Activated naive CD8-positive, alpha-beta T cell treated with anti-CD3 and anti-CD28 coated beads, Interleukin-2, amount 10 ng/mL, durations not matched to agents 7 days and 5 days (primary cell): ENCODE measurements around the gene CGB1. TPM values are rescaled to one million over a fixed set of nuclear protein-coding genes. Genes with fewer than 3 reads are reported as not detected.
"Not testable (repeated sequence)": the region's sequence is repeated elsewhere in the genome, so short reads cannot be mapped to it uniquely, and the experiment has no call there.

Experiments
- ATAC-seq: fragments of 150-1000 bp; cut with Tn5 transposase; one replicate; pipeline ENCODE4 v1.10.0; 2021; ENCODE audit warnings: low read depth, moderate library complexity
- POLR2A ChIA-PET: fragments of 350-600 bp; sonication (Branson Sonifier 250); formaldehyde crosslinking; loops from one replicate; lab custom pipeline; 2021; ENCODE audit warnings: antibody characterized with exemption; lab: Charles Lee
- DNase-seq: peaks from one replicate; pipeline ENCODE4 v3.0.0; 2021
- H3K27ac Mint-ChIP-seq: one replicate; pipeline ENCODE4 v1.8.0; 2022; ENCODE audit warnings: mild to moderate bottlenecking, mixed read lengths
- H3K27me3 Mint-ChIP-seq: one replicate; pipeline ENCODE4 v1.8.0; 2022; ENCODE audit warnings: mild to moderate bottlenecking, moderate library complexity, mixed read lengths
- H3K36me3 Mint-ChIP-seq: one replicate; pipeline ENCODE4 v1.8.0; 2021; ENCODE audit warnings: mild to moderate bottlenecking, mixed read lengths
- H3K4me1 Mint-ChIP-seq: one replicate; pipeline ENCODE4 v1.8.0; 2021; ENCODE audit warnings: mixed read lengths
- H3K4me3 Mint-ChIP-seq: one replicate; pipeline ENCODE4 v1.8.0; 2022; ENCODE audit warnings: mild to moderate bottlenecking, moderate library complexity, mixed read lengths
- H3K9me3 Mint-ChIP-seq: one replicate; pipeline ENCODE4 v1.8.0; 2021; ENCODE audit warnings: mixed read lengths
- total RNA-seq, 2 experiments: library from RNA; stranded (reverse); gene quantifications; one replicate each; pipeline ENCODE4 v1.2.3, GENCODE V29; 2021

Gene CGB1
- total RNA-seq: not detected

- H3K9me3 Mint-ChIP-seq, H3K4me3 Mint-ChIP-seq, H3K27ac Mint-ChIP-seq, H3K36me3 Mint-ChIP-seq, H3K27me3 Mint-ChIP-seq, H3K4me1 Mint-ChIP-seq, POLR2A ChIA-PET: not testable (repeated sequence)
- ATAC-seq (peak; percentile 36), DNase-seq (peak; percentile 50)
Observed at GRCh38 chr19:49036815-49037214, at the start of gene CGB1. Gene CGB1 (minus strand): TSS chr19:49036895. CDS start chr19:49036711, 184 bp downstream.

- peak overlapping the region; percentile 96 for H3K4me3 Mint-ChIP-seq
- peaks cover 12% of the 10 kb centered on the region for H3K36me3 Mint-ChIP-seq
- H3K4me1 Mint-ChIP-seq: peaks cover 26% of the 10 kb centered on the region
- POLR2A ChIA-PET: interaction anchor here (0.9 to 1.3 kb wide), 3 partner anchors 9 to 11 kb away, joined by 3 to 4 read pairs (median 4); no protein-coding TSS in a partner anchor
- peaks cover 2% of the 10 kb centered on the region for H3K27me3 Mint-ChIP-seq
- DNase-seq: no peak
- H3K27ac Mint-ChIP-seq: peak overlapping the region; percentile 87
- no peaks in the 10 kb centered on the region for H3K9me3 Mint-ChIP-seq
- ATAC-seq: no peak
Observed at GRCh38 chr19:49086296-49086695, 49.6 kb upstream of the CGB1 start.

GRCh38 chr19:49085868-49086232 is 49.2 kb upstream of the CGB1 start:
- DNase-seq: no peak
- Mint-ChIP-seq H3K27ac (peak overlapping the region; percentile 87), H3K4me1 (peaks cover 26% of the 10 kb centered on the region), H3K4me3 (peak overlapping the region; percentile 96), H3K36me3 (peaks cover 11% of the 10 kb centered on the region), H3K27me3 (peaks cover 2% of the 10 kb centered on the region), H3K9me3 (no peaks in the 10 kb centered on the region)
- POLR2A ChIA-PET: interaction anchor here (0.9 to 1.3 kb wide), 2 partner anchors 9 to 12 kb away, joined by 3 to 4 read pairs; no protein-coding TSS in a partner anchor
- ATAC-seq: no peak

GRCh38 chr19:49085020-49085867 is 48.5 kb upstream of the CGB1 start, which contains the start of gene SNRNP70:
Gene SNRNP70 (plus strand): TSS chr19:49085451. CDS start chr19:49086415, 964 bp downstream.
- Mint-ChIP-seq H3K27ac (peak within 1 kb of the TSS; percentile 87), H3K36me3 (peaks cover 11% of the 10 kb centered on the region), H3K4me3 (peak within 1 kb of the TSS; percentile 96), H3K9me3 (no peaks in the 10 kb centered on the region), H3K27me3 (peaks cover 2% of the 10 kb centered on the region), H3K4me1 (peaks cover 25% of the 10 kb centered on the region)
- peak; percentile 98 for DNase-seq
- POLR2A ChIA-PET: interaction anchor here (0.9 to 1.3 kb wide), 2 partner anchors 10 to 12 kb away, joined by 3 to 4 read pairs; no protein-coding TSS in a partner anchor
- ATAC-seq: peak; percentile 96

GRCh38 chr19:49084206-49085019 is 47.7 kb upstream of the CGB1 start:
- Mint-ChIP-seq H3K27ac (peak overlapping the region; percentile 87), H3K36me3 (peaks cover 11% of the 10 kb centered on the region), H3K9me3 (no peaks in the 10 kb centered on the region), H3K27me3 (peaks cover 2% of the 10 kb centered on the region), H3K4me1 (peaks cover 23% of the 10 kb centered on the region), H3K4me3 (peak overlapping the region; percentile 96)
- ATAC-seq (no peak), DNase-seq (no peak)
- POLR2A ChIA-PET: no interaction called here

GRCh38 chr19:49081273-49081672 is 44.6 kb upstream of the CGB1 start:
- no peak for DNase-seq
- Mint-ChIP-seq H3K9me3 (no peaks in the 10 kb centered on the region), H3K4me3 (no peak overlapping the region), H3K27me3 (peaks cover 2% of the 10 kb centered on the region), H3K36me3 (peaks cover under 1% of the 10 kb centered on the region), H3K27ac (no peak overlapping the region), H3K4me1 (peaks cover 4% of the 10 kb centered on the region)
- POLR2A ChIA-PET: no interaction called here
- no peak for ATAC-seq

- peaks cover 4% of the 10 kb centered on the region for H3K4me1 Mint-ChIP-seq
- no peak overlapping the region for H3K4me3 Mint-ChIP-seq
Observed at GRCh38 chr19:49080392-49080791, 43.7 kb upstream of the CGB1 start.

GRCh38 chr19:49074869-49075268 is 38.2 kb upstream of the CGB1 start:
- POLR2A ChIA-PET, H3K27ac Mint-ChIP-seq, H3K4me1 Mint-ChIP-seq, H3K9me3 Mint-ChIP-seq, ATAC-seq, H3K36me3 Mint-ChIP-seq, DNase-seq, H3K4me3 Mint-ChIP-seq: not testable (repeated sequence)
- peaks cover 37% of the 10 kb centered on the region for H3K27me3 Mint-ChIP-seq

More at GRCh38 chr19:49080392-49080791, 43.7 kb upstream of the CGB1 start:
- H3K27ac Mint-ChIP-seq: no peak overlapping the region
- peaks cover 4% of the 10 kb centered on the region for H3K27me3 Mint-ChIP-seq
- H3K36me3 Mint-ChIP-seq: no peaks in the 10 kb centered on the region
- ATAC-seq (no peak), DNase-seq (no peak)
- POLR2A ChIA-PET: no interaction called here
- H3K9me3 Mint-ChIP-seq: no peaks in the 10 kb centered on the region

- DNase-seq: no peak
- H3K9me3 Mint-ChIP-seq: peaks cover 3% of the 10 kb centered on the region
- peaks cover 6% of the 10 kb centered on the region for H3K4me1 Mint-ChIP-seq
- peak overlapping the region; percentile 1 for H3K27ac Mint-ChIP-seq
- POLR2A ChIA-PET: interaction anchor here (0.7 kb wide), 1 partner anchor 77 kb away, joined by 4 read pairs; no protein-coding TSS in a partner anchor
- peak overlapping the region; percentile 45 for H3K4me3 Mint-ChIP-seq
- H3K36me3 Mint-ChIP-seq: peaks cover 2% of the 10 kb centered on the region
- H3K27me3 Mint-ChIP-seq: peaks cover 47% of the 10 kb centered on the region
- no peak for ATAC-seq
Observed at GRCh38 chr19:49073514-49074378, 37.1 kb upstream of the CGB1 start.

- ATAC-seq: no peak
- Mint-ChIP-seq H3K36me3 (peaks cover 2% of the 10 kb centered on the region), H3K27ac (no peak overlapping the region), H3K27me3 (peaks cover 63% of the 10 kb centered on the region), H3K9me3 (peaks cover 3% of the 10 kb centered on the region), H3K4me3 (no peak overlapping the region), H3K4me1 (peaks cover 6% of the 10 kb centered on the region)
- POLR2A ChIA-PET: no interaction called here
- no peak for DNase-seq
Observed at GRCh38 chr19:49071860-49072547, 35.3 kb upstream of the CGB1 start.

- H3K4me1 Mint-ChIP-seq: peaks cover 6% of the 10 kb centered on the region
- H3K36me3 Mint-ChIP-seq: peaks cover 2% of the 10 kb centered on the region
- POLR2A ChIA-PET: interaction anchor here (1.2 kb wide), 1 partner anchor 10 kb away, joined by 3 read pairs; no protein-coding TSS in a partner anchor
- H3K27ac Mint-ChIP-seq: no peak overlapping the region
- peaks cover 76% of the 10 kb centered on the region for H3K27me3 Mint-ChIP-seq
- ATAC-seq: no peak
- H3K4me3 Mint-ChIP-seq: no peak overlapping the region
- H3K9me3 Mint-ChIP-seq: peaks cover 3% of the 10 kb centered on the region
- no peak for DNase-seq
Observed at GRCh38 chr19:49070416-49070815, 33.7 kb upstream of the CGB1 start.

- H3K4me1 Mint-ChIP-seq: peaks cover 6% of the 10 kb centered on the region
- DNase-seq: no peak
- H3K4me3 Mint-ChIP-seq: no peak overlapping the region
- no peak for ATAC-seq
- peaks cover 79% of the 10 kb centered on the region for H3K27me3 Mint-ChIP-seq
- POLR2A ChIA-PET: interaction anchor here (1.2 kb wide), 1 partner anchor 9 kb away, joined by 3 read pairs; no protein-coding TSS in a partner anchor
- peaks cover 2% of the 10 kb centered on the region for H3K36me3 Mint-ChIP-seq
- peaks cover 3% of the 10 kb centered on the region for H3K9me3 Mint-ChIP-seq
- no peak overlapping the region for H3K27ac Mint-ChIP-seq
Observed at GRCh38 chr19:49069026-49069425, 32.3 kb upstream of the CGB1 start.
